Gastrocnemius medialis (tissue), 4 donors: ENCODE measurements around the gene PPFIA2. TPM values are rescaled to one million over a fixed set of nuclear protein-coding genes. Genes with fewer than 3 reads are reported as not detected.

Source experiments
- ATAC-seq, 2 donors: fragments of 150-250 bp; one replicate each; pipeline ENCODE4 v1.9.1; 2016
- DNase-seq, 2 donors: peaks; one replicate each; pipeline ENCODE4 v3.0.0-alpha.2; 2019
- H3K27ac ChIP-seq, 4 donors: fragments of 200-600 bp; sonication (generic); 1 replicate in 1 of 4; 2 replicates in 3 of 4; pipeline ENCODE4 v1.5.1; 2016 to 2018; ENCODE audit warnings: mild to moderate bottlenecking in 2 of 4, moderate library complexity in 1 of 4
- H3K27me3 ChIP-seq, 3 donors: fragments of 200-600 bp; sonication (generic) in 2 of 3; 1 replicate in 1 of 3; 2 replicates in 2 of 3; pipeline versions ENCODE4 v1.5.1 to v1.6.0; 2016 to 2019; ENCODE audit warnings: mild to moderate bottlenecking in 1 of 3, moderate library complexity in 1 of 3
- H3K36me3 ChIP-seq, 2 donors: fragments of 200-600 bp; sonication (generic) in 1 of 2; one replicate each; pipeline ENCODE4 v1.5.1; 2017 to 2018
- H3K4me1 ChIP-seq, 2 donors: fragments of 200-600 bp; sonication (generic) in 1 of 2; one replicate each; pipeline ENCODE4 v1.5.1; 2016 to 2017; ENCODE audit warnings: mild to moderate bottlenecking in 2 of 2
- H3K4me3 ChIP-seq, 4 donors: fragments of 200-600 bp; sonication (generic) in 3 of 4; 1 replicate in 1 of 4; 2 replicates in 3 of 4; pipeline ENCODE4 v1.5.1; 2016 to 2019; ENCODE audit warnings: mild to moderate bottlenecking in 2 of 4
- H3K9me3 ChIP-seq, 3 donors: fragments of 200-600 bp; sonication (generic) in 2 of 3; 1 replicate in 1 of 3; 2 replicates in 2 of 3; pipeline ENCODE4 v1.5.1; 2016 to 2019
- CTCF ChIP-seq, 5 experiments: fragments of 450-650 bp in 3 of 5; fragments of 200-600 bp in 2 of 5; sonication (generic) in 2 of 5; IDR thresholded peaks in 4 of 5; conservative IDR thresholded peaks in 1 of 5; 1 replicate in 4 of 5; 2 replicates in 1 of 5; pipeline ENCODE4 v1.5.1; 2016 to 2019; ENCODE audit warnings: antibody characterized with exemption in 5 of 5, mild to moderate bottlenecking in 3 of 5, moderate library complexity in 3 of 5
- POLR2A ChIP-seq, 2 donors: fragments of 450-650 bp; IDR thresholded peaks; one replicate each; pipeline ENCODE4 v1.6.1; 2017; ENCODE audit warnings: antibody characterized with exemption in 2 of 2, mild to moderate bottlenecking in 2 of 2, moderate library complexity in 2 of 2
- in situ Hi-C, 4 donors: fragments of 200-750 bp; cut with MboI; loops; one replicate each; pipeline versions ENCODE4 v1.15.0 to v1.8.0; 2017; ENCODE audit warnings: low sequenced_read_pairs in 4 of 4
- intact Hi-C: fragments of 100-400 bp; cut with DNase I; formaldehyde crosslinking; loops from one replicate; pipeline ENCODE4 v1.15.1; 2023; ENCODE audit warnings: low total_unique reads
- total RNA-seq, 4 donors: library from RNA; depleted of rRNA; stranded (reverse); fragments of >200 nt; gene quantifications; one replicate each; pipeline versions ENCODE4 v1.1.0 to v1.2.3, GENCODE V29; 2016

Gene PPFIA2
- total RNA-seq, 4 donors from 2014 or later = 0.04 TPM; not detected in 3

GRCh38 chr12:81792666-81793065, 33.5 kb upstream of the PPFIA2 start:
- no peak for DNase-seq
- Histone ChIP-seq H3K27me3 (no peaks in the 10 kb centered on the region), H3K9me3 (no peaks in the 10 kb centered on the region), H3K4me1 (no peaks in the 10 kb centered on the region), H3K4me3 (no peak overlapping the region), H3K27ac (no peak overlapping the region), H3K36me3 (no peaks in the 10 kb centered on the region)
- TF ChIP-seq CTCF (IDR thresholded peaks at IDR 0.05 in 4 of 5, conservative IDR thresholded peaks at IDR 0.05 in 1 of 5) = no peak
- TF ChIP-seq POLR2A (IDR thresholded peaks at IDR 0.05) = no peak
- no peak for ATAC-seq
- in situ Hi-C loops = no loop called here
- intact Hi-C loops = no loop called here

GRCh38 chr12:81779216-81779615, 20.1 kb upstream of the PPFIA2 start:
- no peak overlapping the region for H3K27ac ChIP-seq
- no peak for ATAC-seq
- intact Hi-C loops = no loop called here

GRCh38 chr12:81778719-81779118, 19.6 kb upstream of the PPFIA2 start:
- intact Hi-C loops (no loop called here), in situ Hi-C loops (no loop called here)
- Histone ChIP-seq H3K27ac (no peak overlapping the region), H3K4me3 (no peak overlapping the region), H3K9me3 (no peaks in the 10 kb centered on the region), H3K4me1 (no peaks in the 10 kb centered on the region), H3K27me3 (no peaks in the 10 kb centered on the region), H3K36me3 (no peaks in the 10 kb centered on the region)
- ATAC-seq = no peak
- TF ChIP-seq CTCF (IDR thresholded peaks at IDR 0.05 in 4 of 5, conservative IDR thresholded peaks at IDR 0.05 in 1 of 5) (no peak), POLR2A (IDR thresholded peaks at IDR 0.05) (no peak)
- DNase-seq = no peak

More at GRCh38 chr12:81779216-81779615, 20.1 kb upstream of the PPFIA2 start:
- no peaks in the 10 kb centered on the region for H3K27me3 ChIP-seq
- TF ChIP-seq POLR2A (IDR thresholded peaks at IDR 0.05) = no peak
- TF ChIP-seq CTCF (IDR thresholded peaks at IDR 0.05 in 4 of 5, conservative IDR thresholded peaks at IDR 0.05 in 1 of 5) = no peak
- H3K4me3 ChIP-seq = no peak overlapping the region
- no peaks in the 10 kb centered on the region for H3K9me3 ChIP-seq
- H3K36me3 ChIP-seq = no peaks in the 10 kb centered on the region
- no peak for DNase-seq
- in situ Hi-C loops = no loop called here
- H3K4me1 ChIP-seq = no peaks in the 10 kb centered on the region

- ATAC-seq (no peak), DNase-seq (no peak)
- Histone ChIP-seq H3K27ac (no peak overlapping the region), H3K27me3 (peaks cover 6 to 19% (median 14%) of the 10 kb centered on the region in 3 donors), H3K4me3 (peak overlapping the region; percentile 28 to 59 (median 48)), H3K9me3 (no peaks in the 10 kb centered on the region), H3K36me3 (no peaks in the 10 kb centered on the region), H3K4me1 (peaks cover 0 to 4% of the 10 kb centered on the region in 2 donors)
- in situ Hi-C loops = no loop called here
- intact Hi-C loops = no loop called here
- TF ChIP-seq CTCF (IDR thresholded peaks at IDR 0.05 in 4 of 5, conservative IDR thresholded peaks at IDR 0.05 in 1 of 5) (no peak), POLR2A (IDR thresholded peaks at IDR 0.05) (no peak)
Observed at GRCh38 chr12:81758421-81759189, 545 bp downstream of the PPFIA2 start.
